GM18526 (cell line): ENCODE data around the gene C1orf116.

Source experiments
- POLR2A ChIP-seq: IDR thresholded peaks from 3 replicates; pipeline ENCODE4 v1.6.1; 2011; ENCODE audit not compliant: insufficient read length; ENCODE audit errors: extremely low read depth

C1orf116 gene

GRCh38 chr1:207049514-207049913 is 17.0 kb upstream of the C1orf116 start:
- no peak for TF ChIP-seq POLR2A

GRCh38 chr1:207049054-207049453 is 16.5 kb upstream of the C1orf116 start:
- no peak for TF ChIP-seq POLR2A

- no peak for TF ChIP-seq POLR2A
Observed at GRCh38 chr1:207048041-207048440, 15.5 kb upstream of the C1orf116 start.

GRCh38 chr1:207047505-207047904 is 14.9 kb upstream of the C1orf116 start:
- TF ChIP-seq POLR2A = no peak

- no peak for TF ChIP-seq POLR2A
Observed at GRCh38 chr1:207045453-207045852, 12.9 kb upstream of the C1orf116 start.

- TF ChIP-seq POLR2A = no peak
Observed at GRCh38 chr1:207040181-207040533, 7.6 kb upstream of the C1orf116 start.

- no peak for TF ChIP-seq POLR2A
Observed at GRCh38 chr1:207039380-207040180, 7.0 kb upstream of the C1orf116 start.

GRCh38 chr1:207036865-207037264 is 4.3 kb upstream of the C1orf116 start:
- no peak for TF ChIP-seq POLR2A

- TF ChIP-seq POLR2A = no peak
Observed at GRCh38 chr1:207035877-207036551, 3.5 kb upstream of the C1orf116 start.

GRCh38 chr1:207034998-207035397 is 2.4 kb upstream of the C1orf116 start:
- no peak for TF ChIP-seq POLR2A

- TF ChIP-seq POLR2A = no peak
Observed at GRCh38 chr1:207034208-207034607, 1.7 kb upstream of the C1orf116 start.

- no peak for TF ChIP-seq POLR2A
Observed at GRCh38 chr1:207033302-207033701, 746 bp upstream of the C1orf116 start.

GRCh38 chr1:207031632-207032264 is 808 bp downstream of the C1orf116 start:
- no peak for TF ChIP-seq POLR2A

- no peak for TF ChIP-seq POLR2A
Observed at GRCh38 chr1:207031016-207031415, 1.5 kb downstream of the C1orf116 start.

GRCh38 chr1:207030522-207031009 is 2.0 kb downstream of the C1orf116 start:
- TF ChIP-seq POLR2A = no peak

- no peak for TF ChIP-seq POLR2A
Observed at GRCh38 chr1:207029701-207030521, 2.6 kb downstream of the C1orf116 start.
